Smooth muscle cell (in vitro differentiated cells): ENCODE measurements around the gene ZNF512. TPM values are rescaled to one million over a fixed set of nuclear protein-coding genes. Genes with fewer than 3 reads are reported as not detected.
"Not testable (repeated sequence)": the region's sequence is repeated elsewhere in the genome, so short reads cannot be mapped to it uniquely, and the experiment has no call there.

Source experiments
- DNase-seq: peaks from one replicate; lab custom pipeline; 2025; ENCODE audit not compliant: unreplicated experiment; lab: John Stamatoyannopoulos, UW
- H2AFZ ChIP-seq: fragments of 200-600 bp; sonication (generic); 2 replicates; pipeline ENCODE4 v1.6.0; 2016; ENCODE audit warnings: antibody characterized with exemption, low read depth, mild to moderate bottlenecking
- H3F3A ChIP-seq: fragments of 200-600 bp; sonication (generic); 2 replicates; pipeline ENCODE4 v1.6.0; 2017; ENCODE audit warnings: antibody characterized with exemption, low read depth
- H3K27ac ChIP-seq: fragments of 200-600 bp; sonication (generic); 2 replicates; pipeline ENCODE4 v1.5.1; 2016; ENCODE audit warnings: low read depth, mild to moderate bottlenecking
- H3K27me3 ChIP-seq: fragments of 200-600 bp; sonication (generic); 2 replicates; pipeline ENCODE4 v1.6.1; 2016; ENCODE audit warnings: low read depth, mild to moderate bottlenecking
- H3K36me3 ChIP-seq: fragments of 200-600 bp; sonication (generic); 2 replicates; pipeline ENCODE4 v1.5.1; 2016; ENCODE audit warnings: low read depth
- H3K4me1 ChIP-seq: fragments of 200-600 bp; sonication (generic); 2 replicates; pipeline ENCODE4 v1.5.1; 2016; ENCODE audit warnings: low read depth
- H3K4me2 ChIP-seq: fragments of 200-600 bp; sonication (generic); 2 replicates; pipeline ENCODE4 v1.6.0; 2016; ENCODE audit warnings: mild to moderate bottlenecking
- H3K4me3 ChIP-seq: fragments of 200-600 bp; sonication (generic); 2 replicates; pipeline ENCODE4 v1.5.1; 2016; ENCODE audit warnings: mild to moderate bottlenecking
- H3K79me2 ChIP-seq: fragments of 200-600 bp; sonication (generic); 2 replicates; pipeline ENCODE4 v1.6.0; 2016; ENCODE audit warnings: low read depth, mild to moderate bottlenecking
- H3K9ac ChIP-seq: fragments of 200-600 bp; sonication (generic); 2 replicates; pipeline ENCODE4 v1.6.0; 2016; ENCODE audit warnings: low read depth
- H3K9me3 ChIP-seq: fragments of 200-600 bp; sonication (generic); replicated peaks from 2 replicates; pipeline ENCODE4 v1.5.1; 2016; ENCODE audit warnings: low read depth
- H4K20me1 ChIP-seq: fragments of 200-600 bp; sonication (generic); 2 replicates; pipeline ENCODE4 v1.6.0; 2016; ENCODE audit warnings: low read depth
- CTCF ChIP-seq: fragments of 200-600 bp; sonication (generic); IDR thresholded peaks from 2 replicates; pipeline ENCODE4 v1.5.1; 2017; ENCODE audit warnings: borderline replicate concordance, mild to moderate bottlenecking, antibody characterized with exemption; ENCODE audit not compliant: insufficient read depth, poor library complexity, severe bottlenecking
- WGBS: methylation state at CpG from one replicate; pipeline ENCODE4 v1.1.7; 2016; ENCODE audit warnings: low lambda C conversion rate; 5-methylcytosine and 5-hydroxymethylcytosine counted together
- polyA plus RNA-seq: library from polyadenylated mRNA; unstranded; fragments of >200 nt; fragmentation: Nextera tagmentation; extraction: Ambion mirVana; gene quantifications from 2 replicates; pipeline ENCODE4 v1.2.1, GENCODE V29; 2016
- total RNA-seq: library from RNA; depleted of rRNA; stranded (reverse); fragments of >200 nt; gene quantifications from 2 replicates; pipeline ENCODE4 v1.2.3, GENCODE V29; 2014

Gene ZNF512
- 15.6 and 18.6 TPM in 2 replicates for total RNA-seq
- polyA plus RNA-seq = 12.2 and 13.6 TPM in 2 replicates

- Histone ChIP-seq H3K27ac (peak within 1 kb of the TSS; percentile 23), H3K79me2 (peaks cover 48% of the 10 kb centered on the region), H2AFZ (peak within 1 kb of the TSS; percentile 83), H3K27me3 (no peaks in the 10 kb centered on the region), H3K4me3 (peak within 1 kb of the TSS; percentile 66), H4K20me1 (peaks cover 26% of the 10 kb centered on the region), H3K4me1 (peaks cover 9% of the 10 kb centered on the region), H3K9me3 (no peaks in the 10 kb centered on the region), H3K4me2 (peak within 1 kb of the TSS; percentile 92), H3K36me3 (no peaks in the 10 kb centered on the region), H3F3A (no peaks in the 10 kb centered on the region), H3K9ac (peak within 1 kb of the TSS; percentile 61)
- TF ChIP-seq CTCF = no peak
- DNase-seq = peak; percentile 44
- WGBS = 3% methylated on average over 37 of the region's 38 CpGs
These were observed at the start of gene ZNF512 for GRCh38 chr2:27582695-27583389. ZNF512 (plus strand) TSS chr2:27583042; CDS start chr2:27583113, 71 bp downstream.

- no peak overlapping the region for H3K27ac ChIP-seq
- no peak for TF ChIP-seq CTCF
- no peaks in the 10 kb centered on the region for H3K9me3 ChIP-seq
- no peaks in the 10 kb centered on the region for H4K20me1 ChIP-seq
- no peaks in the 10 kb centered on the region for H3K36me3 ChIP-seq
- H2AFZ ChIP-seq = no peak overlapping the region
- H3K4me2 ChIP-seq = no peak overlapping the region
- no peak for DNase-seq
- WGBS = 84% methylated on average over 4 of the region's 4 CpGs
- no peaks in the 10 kb centered on the region for H3K79me2 ChIP-seq
- H3K27me3 ChIP-seq = peaks cover 17% of the 10 kb centered on the region
- H3K4me1 ChIP-seq = no peaks in the 10 kb centered on the region
- no peaks in the 10 kb centered on the region for H3F3A ChIP-seq
- no peak overlapping the region for H3K9ac ChIP-seq
- H3K4me3 ChIP-seq = no peak overlapping the region
These were observed 45.6 kb upstream of the ZNF512 start for GRCh38 chr2:27537287-27537686.

- H3K79me2 ChIP-seq, H3K36me3 ChIP-seq, H4K20me1 ChIP-seq, DNase-seq, H3K4me1 ChIP-seq, H3K4me2 ChIP-seq, H2AFZ ChIP-seq, H3K9ac ChIP-seq, H3K9me3 ChIP-seq, H3K27ac ChIP-seq, H3F3A ChIP-seq, H3K4me3 ChIP-seq: not testable (repeated sequence)
- H3K27me3 ChIP-seq = peaks cover 19% of the 10 kb centered on the region
- 90% methylated on average over 2 of the region's 6 CpGs for WGBS
These were observed 43.9 kb upstream of the ZNF512 start for GRCh38 chr2:27538839-27539450.

GRCh38 chr2:27539649-27540048 is 43.2 kb upstream of the ZNF512 start:
- H3F3A ChIP-seq, H4K20me1 ChIP-seq, H3K36me3 ChIP-seq, H3K79me2 ChIP-seq, DNase-seq, H3K4me1 ChIP-seq, H3K4me2 ChIP-seq, H2AFZ ChIP-seq, H3K9me3 ChIP-seq, H3K4me3 ChIP-seq, H3K27ac ChIP-seq, H3K9ac ChIP-seq: not testable (repeated sequence)
- 90% methylated on average over 5 of the region's 35 CpGs for WGBS
- peaks cover 12% of the 10 kb centered on the region for H3K27me3 ChIP-seq
